ENCODE results near the gene JAK2.

JAK2 gene

DNA sequence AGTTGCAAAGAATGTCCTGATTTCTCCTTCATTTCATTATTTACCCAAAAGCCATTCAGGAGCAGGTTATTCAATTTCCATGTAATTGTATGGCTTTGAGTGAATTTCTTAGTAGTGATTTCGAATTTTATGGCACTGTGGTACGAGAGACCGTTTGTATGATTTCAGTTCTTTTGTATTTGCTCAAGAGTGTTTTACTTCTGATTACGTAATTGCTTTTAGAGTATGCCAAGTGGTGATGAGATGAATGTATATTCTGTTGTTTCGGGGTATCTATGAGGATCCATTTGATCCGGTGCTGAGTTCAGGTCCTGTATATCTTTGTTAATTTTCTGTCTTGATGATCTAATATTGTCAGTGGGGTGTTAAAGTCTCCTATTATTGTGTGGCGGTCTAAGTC lies 159.1 kb downstream of the JAK2 start:
- TF ChIP-seq TEAD4 (IDR thresholded peaks at IDR 0.05) (no peak), RAD21 (IDR thresholded peaks at IDR 0.05; ENCODE audit: low read depth) (no peak), TAF1 (IDR thresholded peaks at IDR 0.05; ENCODE audit: low read depth) (no peak), CREB1 (IDR thresholded peaks at IDR 0.05; ENCODE audit: low read depth) (no peak), TCF12 (IDR thresholded peaks at IDR 0.05; ENCODE audit: low read depth) (no peak), CEBPB (IDR thresholded peaks at IDR 0.05) (no peak), EGR1 (IDR thresholded peaks at IDR 0.05) (no peak), NFIC (IDR thresholded peaks at IDR 0.05) (no peak), YY1 (IDR thresholded peaks at IDR 0.05; ENCODE audit: low read depth) (no peak), EP300 (IDR thresholded peaks at IDR 0.05; ENCODE audit: borderline replicate concordance) (no peak), FOXM1 (IDR thresholded peaks at IDR 0.05; ENCODE audit: borderline replicate concordance, low read depth) (no peak)
- TF ChIP-seq, protein P1, sequence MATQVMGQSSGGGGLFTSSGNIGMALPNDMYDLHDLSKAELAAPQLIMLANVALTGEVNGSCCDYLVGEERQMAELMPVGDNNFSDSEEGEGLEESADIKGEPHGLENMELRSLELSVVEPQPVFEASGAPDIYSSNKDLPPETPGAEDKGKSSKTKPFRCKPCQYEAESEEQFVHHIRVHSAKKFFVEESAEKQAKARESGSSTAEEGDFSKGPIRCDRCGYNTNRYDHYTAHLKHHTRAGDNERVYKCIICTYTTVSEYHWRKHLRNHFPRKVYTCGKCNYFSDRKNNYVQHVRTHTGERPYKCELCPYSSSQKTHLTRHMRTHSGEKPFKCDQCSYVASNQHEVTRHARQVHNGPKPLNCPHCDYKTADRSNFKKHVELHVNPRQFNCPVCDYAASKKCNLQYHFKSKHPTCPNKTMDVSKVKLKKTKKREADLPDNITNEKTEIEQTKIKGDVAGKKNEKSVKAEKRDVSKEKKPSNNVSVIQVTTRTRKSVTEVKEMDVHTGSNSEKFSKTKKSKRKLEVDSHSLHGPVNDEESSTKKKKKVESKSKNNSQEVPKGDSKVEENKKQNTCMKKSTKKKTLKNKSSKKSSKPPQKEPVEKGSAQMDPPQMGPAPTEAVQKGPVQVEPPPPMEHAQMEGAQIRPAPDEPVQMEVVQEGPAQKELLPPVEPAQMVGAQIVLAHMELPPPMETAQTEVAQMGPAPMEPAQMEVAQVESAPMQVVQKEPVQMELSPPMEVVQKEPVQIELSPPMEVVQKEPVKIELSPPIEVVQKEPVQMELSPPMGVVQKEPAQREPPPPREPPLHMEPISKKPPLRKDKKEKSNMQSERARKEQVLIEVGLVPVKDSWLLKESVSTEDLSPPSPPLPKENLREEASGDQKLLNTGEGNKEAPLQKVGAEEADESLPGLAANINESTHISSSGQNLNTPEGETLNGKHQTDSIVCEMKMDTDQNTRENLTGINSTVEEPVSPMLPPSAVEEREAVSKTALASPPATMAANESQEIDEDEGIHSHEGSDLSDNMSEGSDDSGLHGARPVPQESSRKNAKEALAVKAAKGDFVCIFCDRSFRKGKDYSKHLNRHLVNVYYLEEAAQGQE (IDR thresholded peaks at IDR 0.05; ENCODE audit: low read depth), result no peak

DNA sequence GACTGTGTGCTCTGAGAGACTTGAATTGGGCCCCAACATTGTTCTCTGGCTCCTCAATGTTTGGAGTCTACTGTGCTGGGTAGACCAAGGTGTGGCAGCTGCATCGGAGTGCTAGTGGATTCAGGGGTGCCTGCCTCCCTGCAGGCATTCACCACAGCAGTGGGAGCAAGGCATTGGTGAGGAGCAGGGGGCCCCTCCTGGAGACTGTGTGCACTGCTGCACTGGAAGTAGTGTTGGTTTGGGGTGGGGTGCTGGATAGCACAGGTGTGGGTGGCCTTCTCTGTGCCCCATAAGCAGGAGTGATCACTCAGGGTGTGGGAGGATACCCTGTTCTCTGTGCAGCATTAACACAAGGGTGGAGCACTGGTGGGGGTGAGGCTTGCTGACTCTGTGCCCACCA lies 161.2 kb downstream of the JAK2 start:
- no peak for TF ChIP-seq TCF12 (IDR thresholded peaks at IDR 0.05; ENCODE audit: low read depth)
- TF ChIP-seq EP300 (IDR thresholded peaks at IDR 0.05; ENCODE audit: borderline replicate concordance), result no peak
- TF ChIP-seq, protein P2, sequence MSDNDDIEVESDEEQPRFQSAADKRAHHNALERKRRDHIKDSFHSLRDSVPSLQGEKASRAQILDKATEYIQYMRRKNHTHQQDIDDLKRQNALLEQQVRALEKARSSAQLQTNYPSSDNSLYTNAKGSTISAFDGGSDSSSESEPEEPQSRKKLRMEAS (IDR thresholded peaks at IDR 0.05), result no peak
- no peak for TF ChIP-seq TAF1 (IDR thresholded peaks at IDR 0.05; ENCODE audit: low read depth)
- TF ChIP-seq, protein P1 (IDR thresholded peaks at IDR 0.05; ENCODE audit: low read depth), result no peak
- no peak for TF ChIP-seq CEBPB (IDR thresholded peaks at IDR 0.05)
- TF ChIP-seq YY1 (IDR thresholded peaks at IDR 0.05; ENCODE audit: low read depth), result no peak
- no peak for TF ChIP-seq CREB1 (IDR thresholded peaks at IDR 0.05; ENCODE audit: low read depth)
- no peak for TF ChIP-seq FOXM1 (IDR thresholded peaks at IDR 0.05; ENCODE audit: borderline replicate concordance, low read depth)
- no peak for TF ChIP-seq RAD21 (IDR thresholded peaks at IDR 0.05; ENCODE audit: low read depth)
- no peak for TF ChIP-seq NFIC (IDR thresholded peaks at IDR 0.05)
- no peak for TF ChIP-seq TEAD4 (IDR thresholded peaks at IDR 0.05)
- TF ChIP-seq, protein P3, sequence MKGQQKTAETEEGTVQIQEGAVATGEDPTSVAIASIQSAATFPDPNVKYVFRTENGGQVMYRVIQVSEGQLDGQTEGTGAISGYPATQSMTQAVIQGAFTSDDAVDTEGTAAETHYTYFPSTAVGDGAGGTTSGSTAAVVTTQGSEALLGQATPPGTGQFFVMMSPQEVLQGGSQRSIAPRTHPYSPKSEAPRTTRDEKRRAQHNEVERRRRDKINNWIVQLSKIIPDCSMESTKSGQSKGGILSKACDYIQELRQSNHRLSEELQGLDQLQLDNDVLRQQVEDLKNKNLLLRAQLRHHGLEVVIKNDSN (IDR thresholded peaks at IDR 0.05), result no peak
- TF ChIP-seq EGR1 (IDR thresholded peaks at IDR 0.05), result no peak
- TF ChIP-seq ZBTB7A (IDR thresholded peaks at IDR 0.05; ENCODE audit: low read depth), result no peak

Measured in Ishikawa (cell line).